ENCODE data around the gene ATF7IP2. TPM values are rescaled to one million over a fixed set of nuclear protein-coding genes. Genes with fewer than 3 reads are reported as not detected.
"Not testable (repeated sequence)": the region's sequence is repeated elsewhere in the genome, so short reads cannot be mapped to it uniquely, and the experiment has no call there.

The ATF7IP2 gene
- polyA plus RNA-seq, 1 donor (not counting 4 experiments of a cell fraction or from before 2014, with no cell fraction given), result 9.8 TPM

- H3K4me2 ChIP-seq (ENCODE audit: control insufficient read depth, extremely low read depth, insufficient read depth, low read depth, low read length), result no peak overlapping the region
- no peaks in the 10 kb centered on the region for H3K27me3 ChIP-seq (ENCODE audit: control insufficient read depth, extremely low read depth, insufficient read depth, low read length)
- H3K79me2 ChIP-seq (ENCODE audit: control insufficient read depth, insufficient read depth, low read length), result no peaks in the 10 kb centered on the region
- no peaks in the 10 kb centered on the region for H3K36me3 ChIP-seq (ENCODE audit: control insufficient read depth in 2 of 2, extremely low read depth in 1 of 2, insufficient read depth in 2 of 2, low read length in 2 of 2)
- no peaks in the 10 kb centered on the region for H3K9me3 ChIP-seq (ENCODE audit: control insufficient read depth, low read depth, low read length)
- H3K4me1 ChIP-seq (ENCODE audit: control insufficient read depth, extremely low read depth, insufficient read depth, low read length), result no peaks in the 10 kb centered on the region
- DNase-seq (ENCODE audit: low read depth, low spot score) (no peak), FAIRE-seq (no peak)
- H3K4me3 ChIP-seq (ENCODE audit: control insufficient read depth in 2 of 3, extremely low read depth in 1 of 3, insufficient read depth in 2 of 3, low read depth in 1 of 3, low read length in 3 of 3), result no peak overlapping the region
- TF ChIP-seq EZH2 (IDR thresholded peaks at IDR 0.05; ENCODE audit: low read length) (no peak), CTCF (optimal IDR thresholded peaks at IDR 0.05 in 1 of 3, IDR thresholded peaks at IDR 0.05 in 1 of 3, conservative IDR thresholded peaks at IDR 0.05 in 1 of 3; ENCODE audit: extremely low read depth in 1 of 3, insufficient read depth in 2 of 3, low read length in 3 of 3) (no peak)
- H3K9ac ChIP-seq (ENCODE audit: control insufficient read depth, extremely low read depth, insufficient read depth, low read length), result no peak overlapping the region
- no peaks in the 10 kb centered on the region for H4K20me1 ChIP-seq (ENCODE audit: control insufficient read depth, extremely low read depth, insufficient read depth, low read length)
- no peak overlapping the region for H3K27ac ChIP-seq (ENCODE audit: control insufficient read depth, insufficient read depth, low read length)
- no peak overlapping the region for H2AFZ ChIP-seq (ENCODE audit: control insufficient read depth, low read length)
- dilution Hi-C loops (cut with MboI; ENCODE audit: extremely low pct_ligation_motif_present, low sequenced_read_pairs), result no loop called here
- no peaks in the 10 kb centered on the region for H3K9me1 ChIP-seq (ENCODE audit: control insufficient read depth, extremely low read depth, insufficient read depth, low read length)
Observed at GRCh38 chr16:10356870-10357842, 28.7 kb upstream of the ATF7IP2 start.

- FAIRE-seq, result not testable (repeated sequence)
Observed at GRCh38 chr16:10361747-10362076, 24.1 kb upstream of the ATF7IP2 start.

More at GRCh38 chr16:10361747-10362076, 24.1 kb upstream of the ATF7IP2 start:
- dilution Hi-C loops (cut with MboI; ENCODE audit: extremely low pct_ligation_motif_present, low sequenced_read_pairs); DNase-seq (ENCODE audit: low read depth, low spot score); H3K27ac ChIP-seq (ENCODE audit: control insufficient read depth, insufficient read depth, low read length); H3K36me3 ChIP-seq (ENCODE audit: control insufficient read depth in 2 of 2, extremely low read depth in 1 of 2, insufficient read depth in 2 of 2, low read length in 2 of 2); H3K79me2 ChIP-seq (ENCODE audit: control insufficient read depth, insufficient read depth, low read length); H3K9ac ChIP-seq (ENCODE audit: control insufficient read depth, extremely low read depth, insufficient read depth, low read length); H3K9me1 ChIP-seq (ENCODE audit: control insufficient read depth, extremely low read depth, insufficient read depth, low read length); H2AFZ ChIP-seq (ENCODE audit: control insufficient read depth, low read length); H3K27me3 ChIP-seq (ENCODE audit: control insufficient read depth, extremely low read depth, insufficient read depth, low read length); H4K20me1 ChIP-seq (ENCODE audit: control insufficient read depth, extremely low read depth, insufficient read depth, low read length); H3K4me1 ChIP-seq (ENCODE audit: control insufficient read depth, extremely low read depth, insufficient read depth, low read length); H3K4me2 ChIP-seq (ENCODE audit: control insufficient read depth, extremely low read depth, insufficient read depth, low read depth, low read length); H3K9me3 ChIP-seq (ENCODE audit: control insufficient read depth, low read depth, low read length); H3K4me3 ChIP-seq (ENCODE audit: control insufficient read depth in 2 of 3, extremely low read depth in 1 of 3, insufficient read depth in 2 of 3, low read depth in 1 of 3, low read length in 3 of 3): not testable (repeated sequence)

Data from keratinocyte (primary cell).